ENCODE measurements around the gene DPP7. TPM values are rescaled to one million over a fixed set of nuclear protein-coding genes. Genes with fewer than 3 reads are reported as not detected.

DPP7 gene
- total and polyA plus RNA-seq, 10 of the 15 experiments (the other 5 are each of a cell fraction or from before 2014, with no cell fraction given) = 0.68 to 245 (median 106) TPM

DNA sequence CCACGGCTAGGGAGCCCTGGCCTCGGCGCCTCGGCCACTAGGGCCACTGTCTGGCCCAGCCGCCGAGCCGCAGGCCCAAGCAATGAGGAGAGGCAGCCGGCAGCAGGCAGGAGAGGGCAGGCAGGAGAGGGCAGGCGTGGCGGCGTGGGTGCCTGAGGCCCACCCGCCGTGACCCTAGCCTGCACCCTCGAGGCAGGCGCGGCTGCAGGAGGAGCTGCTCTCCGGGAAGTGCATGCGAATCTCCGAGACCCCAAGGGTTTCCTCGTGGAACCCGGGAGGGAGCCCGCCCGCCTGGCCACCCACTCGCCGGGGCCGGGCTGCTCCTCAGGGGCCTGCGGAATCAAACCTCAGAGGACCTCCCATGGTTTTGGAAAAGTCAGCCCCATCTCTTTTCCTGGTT lies 33.7 kb upstream of the DPP7 start (continued):
- TF ChIP-seq CBFB (IDR thresholded peaks at IDR 0.05; ENCODE audit: low read depth) (no peak), ZNF207 (IDR thresholded peaks at IDR 0.05; ENCODE audit: borderline replicate concordance) (no peak), CREB1 (IDR thresholded peaks at IDR 0.05; ENCODE audit: low read depth) (no peak), ZNF384 (IDR thresholded peaks at IDR 0.05; ENCODE audit: borderline replicate concordance, low read depth, low read length) (no peak)
- TF ChIP-seq, protein P1, sequence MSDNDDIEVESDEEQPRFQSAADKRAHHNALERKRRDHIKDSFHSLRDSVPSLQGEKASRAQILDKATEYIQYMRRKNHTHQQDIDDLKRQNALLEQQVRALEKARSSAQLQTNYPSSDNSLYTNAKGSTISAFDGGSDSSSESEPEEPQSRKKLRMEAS (IDR thresholded peaks at IDR 0.05; ENCODE audit: low read depth, low read length) = no peak
- TF ChIP-seq, protein P2, sequence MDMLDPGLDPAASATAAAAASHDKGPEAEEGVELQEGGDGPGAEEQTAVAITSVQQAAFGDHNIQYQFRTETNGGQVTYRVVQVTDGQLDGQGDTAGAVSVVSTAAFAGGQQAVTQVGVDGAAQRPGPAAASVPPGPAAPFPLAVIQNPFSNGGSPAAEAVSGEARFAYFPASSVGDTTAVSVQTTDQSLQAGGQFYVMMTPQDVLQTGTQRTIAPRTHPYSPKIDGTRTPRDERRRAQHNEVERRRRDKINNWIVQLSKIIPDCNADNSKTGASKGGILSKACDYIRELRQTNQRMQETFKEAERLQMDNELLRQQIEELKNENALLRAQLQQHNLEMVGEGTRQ (IDR thresholded peaks at IDR 0.05; ENCODE audit: borderline replicate concordance, low read depth, low read length) = no peak
- TF ChIP-seq, protein P3, sequence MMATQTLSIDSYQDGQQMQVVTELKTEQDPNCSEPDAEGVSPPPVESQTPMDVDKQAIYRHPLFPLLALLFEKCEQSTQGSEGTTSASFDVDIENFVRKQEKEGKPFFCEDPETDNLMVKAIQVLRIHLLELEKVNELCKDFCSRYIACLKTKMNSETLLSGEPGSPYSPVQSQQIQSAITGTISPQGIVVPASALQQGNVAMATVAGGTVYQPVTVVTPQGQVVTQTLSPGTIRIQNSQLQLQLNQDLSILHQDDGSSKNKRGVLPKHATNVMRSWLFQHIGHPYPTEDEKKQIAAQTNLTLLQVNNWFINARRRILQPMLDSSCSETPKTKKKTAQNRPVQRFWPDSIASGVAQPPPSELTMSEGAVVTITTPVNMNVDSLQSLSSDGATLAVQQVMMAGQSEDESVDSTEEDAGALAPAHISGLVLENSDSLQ (IDR thresholded peaks at IDR 0.05) = no peak
- TF ChIP-seq, protein P4, sequence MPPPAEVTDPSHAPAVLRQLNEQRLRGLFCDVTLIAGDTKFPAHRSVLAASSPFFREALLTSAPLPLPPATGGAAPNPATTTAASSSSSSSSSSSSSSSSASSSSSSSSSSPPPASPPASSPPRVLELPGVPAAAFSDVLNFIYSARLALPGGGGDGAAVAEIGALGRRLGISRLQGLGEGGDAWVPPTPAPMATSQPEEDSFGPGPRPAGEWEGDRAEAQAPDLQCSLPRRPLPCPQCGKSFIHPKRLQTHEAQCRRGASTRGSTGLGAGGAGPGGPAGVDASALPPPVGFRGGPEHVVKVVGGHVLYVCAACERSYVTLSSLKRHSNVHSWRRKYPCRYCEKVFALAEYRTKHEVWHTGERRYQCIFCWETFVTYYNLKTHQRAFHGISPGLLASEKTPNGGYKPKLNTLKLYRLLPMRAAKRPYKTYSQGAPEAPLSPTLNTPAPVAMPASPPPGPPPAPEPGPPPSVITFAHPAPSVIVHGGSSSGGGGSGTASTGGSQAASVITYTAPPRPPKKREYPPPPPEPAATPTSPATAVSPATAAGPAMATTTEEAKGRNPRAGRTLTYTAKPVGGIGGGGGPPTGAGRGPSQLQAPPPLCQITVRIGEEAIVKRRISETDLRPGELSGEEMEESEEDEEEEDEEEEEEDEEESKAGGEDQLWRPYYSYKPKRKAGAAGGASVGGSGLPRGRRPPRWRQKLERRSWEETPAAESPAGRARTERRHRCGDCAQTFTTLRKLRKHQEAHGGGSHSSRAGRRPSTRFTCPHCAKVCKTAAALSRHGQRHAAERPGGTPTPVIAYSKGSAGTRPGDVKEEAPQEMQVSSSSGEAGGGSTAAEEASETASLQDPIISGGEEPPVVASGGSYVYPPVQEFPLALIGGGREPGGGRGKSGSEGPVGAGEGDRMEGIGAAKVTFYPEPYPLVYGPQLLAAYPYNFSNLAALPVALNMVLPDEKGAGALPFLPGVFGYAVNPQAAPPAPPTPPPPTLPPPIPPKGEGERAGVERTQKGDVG (CRISPR knock-in tag; IDR thresholded peaks at IDR 0.05) = no peak
